GM12878 (cell line): ENCODE results near the gene MAB21L4. TPM values are rescaled to one million over a fixed set of nuclear protein-coding genes. Genes with fewer than 3 reads are reported as not detected.

Source experiments
- ATAC-seq: fragments of 200-7000 bp; cut with Tn5 transposase; 3 replicates; pipeline ENCODE4 v1.9.1; 2020; ENCODE audit warnings: mild to moderate bottlenecking, moderate library complexity
- BruUV-seq: library from RNA; stranded (reverse); fragments of 400-500 nt; replicated peaks from 2 replicates; lab custom pipeline; 2021; lab: Mats Ljungman, UMichigan
- CTCF ChIA-PET: fragments of 300-600 bp; sonication (Branson Sonifier 250); formaldehyde crosslinking; extraction: SDS; loops from one replicate; lab custom pipeline; 2021; ENCODE audit warnings: inconsistent platforms; lab: Yijun Ruan, JAX
- POLR2A ChIA-PET: fragments of 350-600 bp; formaldehyde crosslinking; extraction: SDS; loops from one replicate; lab custom pipeline; 2021; ENCODE audit warnings: inconsistent platforms; lab: Charles Lee
- RAD21 ChIA-PET: fragments of 300-600 bp; sonication (Branson Sonifier 250); formaldehyde crosslinking; loops from one replicate; lab custom pipeline; 2023; ENCODE audit warnings: antibody characterized with exemption; ENCODE audit not compliant: unreplicated experiment; lab: Charles Lee
- SMC1A ChIA-PET: fragments of 300-600 bp; sonication (Branson Sonifier 250); formaldehyde crosslinking; loops from one replicate; lab custom pipeline; 2023; ENCODE audit not compliant: unreplicated experiment, uncharacterized antibody; lab: Charles Lee
- DNase-seq: peaks from one replicate; pipeline ENCODE4 v3.0.0-alpha.2; 2011; ENCODE audit warnings: low read depth, low spot score
- FAIRE-seq: peaks from 3 replicates; lab custom pipeline; 2011; peaks lifted over from hg19 to GRCh38; lab: Jason Lieb, UNC
- H2AFZ ChIP-seq: 2 replicates; pipeline ENCODE4 v1.6.0; 2011; ENCODE audit warnings: low read depth, low read length, control low read depth; ENCODE audit not compliant: control insufficient read depth
- H3K27ac ChIP-seq: 2 replicates; pipeline ENCODE4 v1.5.1; 2011; ENCODE audit warnings: control low read depth; ENCODE audit not compliant: control insufficient read depth, insufficient read depth
- H3K27me3 ChIP-seq, 2 experiments: replicated peaks in 1 of 2; 2 replicates each; pipeline versions ENCODE4 v1.6.0 to v1.6.1; 2011; ENCODE audit warnings: low read length in 1 of 2; ENCODE audit not compliant: control insufficient read depth in 2 of 2, insufficient read depth in 2 of 2
- H3K36me3 ChIP-seq, 2 experiments: 2 replicates each; pipeline ENCODE4 v1.5.1; 2011; ENCODE audit warnings: low read length in 1 of 2; ENCODE audit not compliant: control insufficient read depth in 2 of 2, insufficient read depth in 2 of 2
- H3K4me1 ChIP-seq: 2 replicates; pipeline ENCODE4 v1.6.1; 2011; ENCODE audit warnings: mild to moderate bottlenecking, low read length, moderate library complexity, mixed read lengths; ENCODE audit not compliant: control insufficient read depth, insufficient read depth
- H3K4me2 ChIP-seq: 2 replicates; pipeline ENCODE4 v1.6.0; 2011; ENCODE audit warnings: control low read depth; ENCODE audit not compliant: control insufficient read depth, insufficient read depth
- H3K4me3 ChIP-seq: fragments of 200-600 bp; sonication (generic); 2 replicates; pipeline ENCODE4 v1.5.1; 2016
- H3K79me2 ChIP-seq: 2 replicates; pipeline ENCODE4 v1.6.0; 2011; ENCODE audit warnings: low read length; ENCODE audit not compliant: control insufficient read depth, insufficient read depth
- H3K9ac ChIP-seq: 2 replicates; pipeline ENCODE4 v1.8.0; 2011; ENCODE audit warnings: low read length, control low read depth, mixed read lengths; ENCODE audit not compliant: control insufficient read depth, insufficient read depth
- H3K9me3 ChIP-seq: replicated peaks from 3 replicates; pipeline ENCODE4 v1.5.1; 2011; ENCODE audit warnings: mild to moderate bottlenecking, low read length; ENCODE audit not compliant: control insufficient read depth, insufficient read depth
- H4K20me1 ChIP-seq: 2 replicates; pipeline ENCODE4 v1.6.0; 2011; ENCODE audit not compliant: control insufficient read depth, insufficient read depth
- CTCF ChIP-seq, 3 experiments: IDR thresholded peaks in 2 of 3; conservative IDR thresholded peaks in 1 of 3; 2 replicates each; pipeline ENCODE4 v1.5.1; 2011; ENCODE audit warnings: low read depth in 3 of 3, low read length in 3 of 3, mild to moderate bottlenecking in 3 of 3, control low read depth in 2 of 3, moderate library complexity in 2 of 3, inconsistent platforms in 1 of 3, mixed read lengths in 1 of 3; ENCODE audit not compliant: control insufficient read depth in 2 of 3, insufficient read depth in 1 of 3; ENCODE audit errors: extremely low read depth in 1 of 3
- CUX1 ChIP-seq: IDR thresholded peaks from 2 replicates; pipeline ENCODE4 v1.6.1; 2012; ENCODE audit warnings: improper control_type of control experiment, low read depth, low read length; ENCODE audit not compliant: insufficient replicate concordance
- JUND ChIP-seq: IDR thresholded peaks from 2 replicates; pipeline ENCODE4 v1.6.1; 2012; ENCODE audit warnings: low read depth, mild to moderate bottlenecking, low read length, improper control_type of control experiment, moderate library complexity
- PAX5 ChIP-seq: IDR thresholded peaks from 2 replicates; pipeline ENCODE4 v1.6.1; 2011; ENCODE audit warnings: low read depth, low read length, borderline replicate concordance
- SMAD5 ChIP-seq: IDR thresholded peaks from 2 replicates; pipeline ENCODE4 v1.6.1; 2016; ENCODE audit warnings: antibody characterized with exemption, low read depth
- TARDBP ChIP-seq: IDR thresholded peaks from 2 replicates; pipeline ENCODE4 v1.6.1; 2016; ENCODE audit warnings: borderline replicate concordance
- YY1 ChIP-seq: IDR thresholded peaks from 2 replicates; pipeline ENCODE4 v1.6.1; 2011; ENCODE audit warnings: low read depth, mild to moderate bottlenecking, low read length
- WGBS: methylation state at CpG from one replicate; pipeline ENCODE4 v1.1.6; 2016; ENCODE audit warnings: low lambda C conversion rate; ENCODE audit not compliant: insufficient replicate concordance, insufficient coverage; ENCODE audit errors: missing lambda C conversion rate; 5-methylcytosine and 5-hydroxymethylcytosine counted together
- in situ Hi-C: fragments of 300-500 bp; cut with MboI; formaldehyde crosslinking; loops from 9 replicates; pipeline ENCODE4 v1.14.3; 2018; ENCODE audit warnings: mixed read lengths
- intact Hi-C: fragments of 100-400 bp; cut with micrococcal nuclease; formaldehyde crosslinking; loops from one replicate; pipeline ENCODE4 v1.14.2; 2022; ENCODE audit not compliant: unreplicated experiment
- polyA plus RNA-seq, 11 experiments: library from polyadenylated mRNA; depleted of rRNA in 4 of 11; unstranded in 6 of 11; stranded (reverse) in 5 of 11; fragments of >200 nt; fragmentation: Nextera tagmentation in 4 of 11; fragmentation: Illumina TruSeq in 1 of 11; extraction: Ambion mirVana in 4 of 11; extraction: Trizol in 1 of 11; gene quantifications; 1 replicate in 1 of 11; 2 replicates in 10 of 11; pipeline versions ENCODE4 v1.2.1 to v1.2.3, GENCODE V29; 2011 to 2016; ENCODE audit warnings: inconsistent platforms in 2 of 11, missing spikeins in 2 of 11, low read depth in 1 of 11
- total RNA-seq, 4 experiments: library from RNA; depleted of rRNA in 3 of 4; stranded (reverse); fragments of >200 nt in 3 of 4; fragmentation: Illumina TruSeq in 1 of 4; extraction: Trizol in 1 of 4; gene quantifications; 2 replicates each; pipeline versions ENCODE4 v1.2.1 to v1.2.3, GENCODE V29; 2013 to 2021

The MAB21L4 gene
- total and polyA plus RNA-seq, 10 of the 15 experiments (the other 5 are each of a cell fraction or from before 2014, with no cell fraction given): 0.03 TPM; not detected in 9

DNA sequence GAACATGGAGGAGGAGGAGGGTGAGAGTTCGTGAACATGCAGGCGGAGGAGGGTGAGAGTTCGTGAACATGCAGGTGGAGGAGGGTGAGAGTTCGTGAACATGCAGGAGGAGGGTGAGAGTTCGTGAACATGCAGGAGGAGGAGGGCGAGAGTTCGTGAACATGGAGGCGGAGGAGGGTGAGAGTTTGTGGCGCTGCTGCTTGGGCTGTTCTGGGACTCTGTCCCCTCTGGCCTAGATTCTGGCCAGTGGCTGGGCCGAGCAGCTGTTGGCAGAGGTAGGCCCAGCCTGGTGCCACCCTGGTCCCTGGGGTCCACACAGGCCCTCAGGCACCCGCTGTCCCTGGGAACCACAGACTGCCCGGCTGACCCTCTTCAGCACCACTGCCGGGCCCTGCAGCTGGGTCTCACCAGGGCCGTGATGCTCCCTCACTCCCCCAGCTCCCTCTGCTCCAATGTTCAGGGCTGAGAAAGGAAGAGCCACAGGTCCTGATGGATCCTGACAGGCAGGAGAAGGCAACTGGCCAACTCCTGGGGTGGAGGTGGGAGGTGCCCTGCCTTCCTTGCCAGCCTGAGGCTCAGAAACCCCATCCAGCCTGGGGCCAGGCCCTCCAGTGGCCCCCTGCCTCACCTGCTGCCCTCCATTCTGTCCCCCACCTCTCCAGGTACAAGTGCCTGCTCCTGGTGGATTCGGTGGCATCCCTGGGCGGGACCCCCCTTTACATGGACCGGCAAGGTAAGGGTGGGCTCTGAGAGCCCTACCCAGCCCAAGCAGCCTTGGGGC lies 23.4 kb downstream of the MAB21L4 start:
- H3K4me2 ChIP-seq: no peak overlapping the region
- ChIA-PET RAD21 (no interaction called here), CTCF (no interaction called here), SMC1A (no interaction called here), POLR2A (no interaction called here)
- H4K20me1 ChIP-seq: no peaks in the 10 kb centered on the region
- no peak overlapping the region for H3K27ac ChIP-seq
- TF ChIP-seq PAX5: no peak
- no peaks in the 10 kb centered on the region for H3K79me2 ChIP-seq
- FAIRE-seq (no peak), DNase-seq (no peak), ATAC-seq (no peak)
- H3K27me3 ChIP-seq: peaks cover 0 to 4% of the 10 kb centered on the region in 2 experiments; a peak in 3 of 4 replicates
- no peak overlapping the region for H2AFZ ChIP-seq
- intact Hi-C loops (no loop called here), in situ Hi-C loops (no loop called here)
- no peaks in the 10 kb centered on the region for H3K9me3 ChIP-seq
- no peak overlapping the region for H3K9ac ChIP-seq
- H3K4me3 ChIP-seq: no peak overlapping the region
- BruUV-seq: no TSS peak
- no peaks in the 10 kb centered on the region for H3K4me1 ChIP-seq
- 46% methylated on average over 17 of the region's 17 CpGs for WGBS
- H3K36me3 ChIP-seq: no peaks in the 10 kb centered on the region

GRCh38 chr2:240871071-240871958 lies 24.6 kb downstream of the MAB21L4 start:
- Histone ChIP-seq H2AFZ (no peak overlapping the region), H3K4me3 (no peak overlapping the region), H3K27me3 (peaks cover 2 to 4% of the 10 kb centered on the region in 2 experiments; a peak in 3 of 4 replicates), H3K9ac (no peak overlapping the region), H4K20me1 (no peaks in the 10 kb centered on the region), H3K79me2 (no peaks in the 10 kb centered on the region), H3K4me1 (no peaks in the 10 kb centered on the region), H3K36me3 (no peaks in the 10 kb centered on the region), H3K27ac (no peak overlapping the region), H3K9me3 (no peaks in the 10 kb centered on the region), H3K4me2 (no peak overlapping the region)
- CTCF ChIA-PET: no interaction called here
- no peak for FAIRE-seq
- RAD21 ChIA-PET: no interaction called here
- POLR2A ChIA-PET: no interaction called here
- ATAC-seq: no peak
- WGBS: 23% methylated on average over 16 of the region's 16 CpGs
- in situ Hi-C loops (no loop called here), intact Hi-C loops (no loop called here)
- no TSS peak for BruUV-seq
- SMC1A ChIA-PET: no interaction called here
- no peak for DNase-seq
- TF ChIP-seq CTCF (IDR thresholded peaks at IDR 0.05 in 2 of 3, conservative IDR thresholded peaks at IDR 0.05 in 1 of 3; ENCODE audit: control insufficient read depth in 2 of 3, extremely low read depth in 1 of 3, insufficient read depth in 1 of 3, low read depth in 3 of 3, low read length in 3 of 3) (no peak), TARDBP (no peak), SMAD5 (no peak), YY1 (no peak), CUX1 (no peak), JUND (no peak)
